DMS79 treated with DMSO at 0.1 percent for 48 hours (cell line): ENCODE results near the gene PKD1L1.

Experiments used
- DNase-seq: peaks from one replicate; lab custom pipeline; 2025; lab: John Stamatoyannopoulos, UW

The PKD1L1 gene

GRCh38 chr7:47730142-47730541 lies 218.1 kb downstream of the PKD1L1 start:
- DNase-seq = no peak

GRCh38 chr7:47726047-47726726 lies 222.1 kb downstream of the PKD1L1 start:
- DNase-seq = no peak

- DNase-seq = no peak
Measured at GRCh38 chr7:47725031-47725780, 223.1 kb downstream of the PKD1L1 start.
